Iris pigment epithelial cell (primary cell): ENCODE results near the gene CCR5.
A peak's percentile ranks its signal among the peaks of the same experiment; 100 is the strongest.

Source experiments
- DNase-seq: peaks from one replicate; pipeline ENCODE4 v3.0.0-alpha.2; 2011; ENCODE audit warnings: low read depth

The CCR5 gene

DNA sequence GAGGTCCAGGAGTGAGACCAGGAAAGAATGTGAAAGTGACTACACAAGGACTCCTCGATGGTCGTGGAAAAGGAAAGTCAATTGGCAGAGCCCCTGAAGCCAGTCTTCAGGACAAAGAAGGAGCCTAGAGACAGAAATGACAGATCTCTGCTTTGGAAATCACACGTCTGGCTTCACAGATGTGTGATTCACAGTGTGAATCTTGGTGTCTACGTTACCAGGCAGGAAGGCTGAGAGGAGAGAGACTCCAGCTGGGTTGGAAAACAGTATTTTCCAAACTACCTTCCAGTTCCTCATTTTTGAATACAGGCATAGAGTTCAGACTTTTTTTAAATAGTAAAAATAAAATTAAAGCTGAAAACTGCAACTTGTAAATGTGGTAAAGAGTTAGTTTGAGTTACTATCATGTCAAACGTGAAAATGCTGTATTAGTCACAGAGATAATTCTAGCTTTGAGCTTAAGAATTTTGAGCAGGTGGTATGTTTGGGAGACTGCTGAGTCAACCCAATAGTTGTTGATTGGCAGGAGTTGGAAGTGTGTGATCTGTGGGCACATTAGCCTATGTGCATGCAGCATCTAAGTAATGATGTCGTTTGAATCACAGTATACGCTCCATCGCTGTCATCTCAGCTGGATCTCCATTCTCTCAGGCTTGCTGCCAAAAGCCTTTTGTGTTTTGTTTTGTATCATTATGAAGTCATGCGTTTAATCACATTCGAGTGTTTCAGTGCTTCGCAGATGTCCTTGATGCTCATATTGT is 10.8 kb upstream of the CCR5 start:
- no peak for DNase-seq

DNA sequence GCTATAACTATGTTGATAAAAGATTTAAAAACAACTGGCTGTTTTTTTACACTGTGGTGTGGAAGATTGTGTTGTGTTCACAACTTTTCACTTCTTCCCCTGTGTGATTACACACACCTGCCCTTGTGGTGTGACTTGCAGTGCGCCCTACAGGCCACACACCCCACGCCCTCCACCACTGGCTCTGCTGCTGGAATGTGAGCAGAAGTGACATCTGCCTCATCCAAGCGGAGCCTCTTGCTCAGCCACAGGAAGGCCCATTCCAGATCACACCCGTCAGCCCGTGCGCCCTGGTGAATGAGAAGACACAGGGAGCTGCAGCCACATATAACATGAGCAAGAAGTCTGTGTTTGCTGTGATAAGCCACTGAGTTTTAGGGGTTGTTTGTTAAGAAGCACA is 9.8 kb upstream of the CCR5 start:
- no peak for DNase-seq

GRCh38 chr3:46361408-46362283 is 9.1 kb upstream of the CCR5 start:
- DNase-seq, result no peak

- no peak for DNase-seq
Measured at GRCh38 chr3:46365041-46365440, 5.7 kb upstream of the CCR5 start.

- DNase-seq, result no peak
Measured at GRCh38 chr3:46365737-46366524, 4.8 kb upstream of the CCR5 start.

GRCh38 chr3:46367811-46368210 is 2.9 kb upstream of the CCR5 start:
- DNase-seq, result no peak

DNA sequence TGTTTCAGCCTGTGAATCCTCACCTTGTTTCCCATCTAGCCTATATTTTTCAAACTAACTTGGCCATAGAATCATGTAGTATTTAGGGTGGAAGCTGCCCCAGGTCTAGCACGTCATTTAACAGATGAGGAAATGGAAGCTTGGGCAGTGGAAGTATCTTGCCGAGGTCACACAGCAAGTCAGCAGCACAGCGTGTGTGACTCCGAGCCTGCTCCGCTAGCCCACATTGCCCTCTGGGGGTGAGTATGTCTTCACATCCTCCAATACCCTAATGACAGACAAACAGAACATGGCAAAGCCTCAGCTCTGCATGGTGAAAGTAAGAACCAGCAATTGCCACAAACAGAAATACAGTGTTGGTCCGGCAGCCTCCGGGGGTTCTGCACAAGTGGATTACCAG is 2.2 kb upstream of the CCR5 start:
- no peak for DNase-seq

DNA sequence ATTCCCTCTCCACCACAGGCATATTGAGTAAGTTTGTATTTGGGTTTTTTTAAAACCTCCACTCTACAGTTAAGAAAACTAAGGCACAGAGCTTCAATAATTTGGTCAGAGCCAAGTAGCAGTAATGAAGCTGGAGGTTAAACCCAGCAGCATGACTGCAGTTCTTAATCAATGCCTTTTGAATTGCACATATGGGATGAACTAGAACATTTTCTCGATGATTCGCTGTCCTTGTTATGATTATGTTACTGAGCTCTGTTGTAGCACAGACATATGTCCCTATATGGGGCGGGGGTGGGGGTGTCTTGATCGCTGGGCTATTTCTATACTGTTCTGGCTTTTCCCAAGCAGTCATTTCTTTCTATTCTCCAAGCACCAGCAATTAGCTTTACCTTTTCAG is 1.6 kb upstream of the CCR5 start:
- no peak for DNase-seq

DNA sequence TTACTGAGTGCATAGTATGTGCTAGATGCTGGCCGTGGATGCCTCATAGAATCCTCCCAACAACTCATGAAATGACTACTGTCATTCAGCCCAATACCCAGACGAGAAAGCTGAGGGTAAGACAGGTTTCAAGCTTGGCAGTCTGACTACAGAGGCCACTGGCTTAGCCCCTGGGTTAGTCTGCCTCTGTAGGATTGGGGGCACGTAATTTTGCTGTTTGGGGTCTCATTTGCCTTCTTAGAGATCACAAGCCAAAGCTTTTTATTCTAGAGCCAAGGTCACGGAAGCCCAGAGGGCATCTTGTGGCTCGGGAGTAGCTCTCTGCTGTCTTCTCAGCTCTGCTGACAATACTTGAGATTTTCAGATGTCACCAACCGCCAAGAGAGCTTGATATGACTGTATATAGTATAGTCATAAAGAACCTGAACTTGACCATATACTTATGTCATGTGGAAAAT is 1.0 kb upstream of the CCR5 start:
- no peak for DNase-seq

DNA sequence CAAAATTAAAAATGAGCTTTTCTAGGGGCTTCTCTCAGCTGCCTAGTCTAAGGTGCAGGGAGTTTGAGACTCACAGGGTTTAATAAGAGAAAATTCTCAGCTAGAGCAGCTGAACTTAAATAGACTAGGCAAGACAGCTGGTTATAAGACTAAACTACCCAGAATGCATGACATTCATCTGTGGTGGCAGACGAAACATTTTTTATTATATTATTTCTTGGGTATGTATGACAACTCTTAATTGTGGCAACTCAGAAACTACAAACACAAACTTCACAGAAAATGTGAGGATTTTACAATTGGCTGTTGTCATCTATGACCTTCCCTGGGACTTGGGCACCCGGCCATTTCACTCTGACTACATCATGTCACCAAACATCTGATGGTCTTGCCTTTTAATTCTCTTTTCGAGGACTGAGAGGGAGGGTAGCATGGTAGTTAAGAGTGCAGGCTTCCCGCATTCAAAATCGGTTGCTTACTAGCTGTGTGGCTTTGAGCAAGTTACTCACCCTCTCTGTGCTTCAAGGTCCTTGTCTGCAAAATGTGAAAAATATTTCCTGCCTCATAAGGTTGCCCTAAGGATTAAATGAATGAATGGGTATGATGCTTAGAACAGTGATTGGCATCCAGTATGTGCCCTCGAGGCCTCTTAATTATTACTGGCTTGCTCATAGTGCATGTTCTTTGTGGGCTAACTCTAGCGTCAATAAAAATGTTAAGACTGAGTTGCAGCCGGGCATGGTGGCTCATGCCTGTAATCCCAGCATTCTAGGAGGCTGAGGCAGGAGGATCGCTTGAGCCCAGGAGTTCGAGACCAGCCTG is 984 bp downstream of the CCR5 start:
- DNase-seq, result no peak

- peak; percentile 42 for DNase-seq
Measured at GRCh38 chr3:46372492-46373359, 2.0 kb downstream of the CCR5 start.

DNA sequence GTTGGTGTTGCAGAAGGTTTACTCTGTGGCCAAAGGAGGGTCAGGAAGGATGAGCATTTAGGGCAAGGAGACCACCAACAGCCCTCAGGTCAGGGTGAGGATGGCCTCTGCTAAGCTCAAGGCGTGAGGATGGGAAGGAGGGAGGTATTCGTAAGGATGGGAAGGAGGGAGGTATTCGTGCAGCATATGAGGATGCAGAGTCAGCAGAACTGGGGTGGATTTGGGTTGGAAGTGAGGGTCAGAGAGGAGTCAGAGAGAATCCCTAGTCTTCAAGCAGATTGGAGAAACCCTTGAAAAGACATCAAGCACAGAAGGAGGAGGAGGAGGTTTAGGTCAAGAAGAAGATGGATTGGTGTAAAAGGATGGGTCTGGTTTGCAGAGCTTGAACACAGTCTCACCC is 4.0 kb downstream of the CCR5 start:
- no peak for DNase-seq

DNA sequence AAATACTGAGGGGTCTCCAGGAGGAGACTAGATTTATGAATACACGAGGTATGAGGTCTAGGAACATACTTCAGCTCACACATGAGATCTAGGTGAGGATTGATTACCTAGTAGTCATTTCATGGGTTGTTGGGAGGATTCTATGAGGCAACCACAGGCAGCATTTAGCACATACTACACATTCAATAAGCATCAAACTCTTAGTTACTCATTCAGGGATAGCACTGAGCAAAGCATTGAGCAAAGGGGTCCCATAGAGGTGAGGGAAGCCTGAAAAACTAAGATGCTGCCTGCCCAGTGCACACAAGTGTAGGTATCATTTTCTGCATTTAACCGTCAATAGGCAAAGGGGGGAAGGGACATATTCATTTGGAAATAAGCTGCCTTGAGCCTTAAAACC is 4.5 kb downstream of the CCR5 start:
- DNase-seq, result no peak

DNA sequence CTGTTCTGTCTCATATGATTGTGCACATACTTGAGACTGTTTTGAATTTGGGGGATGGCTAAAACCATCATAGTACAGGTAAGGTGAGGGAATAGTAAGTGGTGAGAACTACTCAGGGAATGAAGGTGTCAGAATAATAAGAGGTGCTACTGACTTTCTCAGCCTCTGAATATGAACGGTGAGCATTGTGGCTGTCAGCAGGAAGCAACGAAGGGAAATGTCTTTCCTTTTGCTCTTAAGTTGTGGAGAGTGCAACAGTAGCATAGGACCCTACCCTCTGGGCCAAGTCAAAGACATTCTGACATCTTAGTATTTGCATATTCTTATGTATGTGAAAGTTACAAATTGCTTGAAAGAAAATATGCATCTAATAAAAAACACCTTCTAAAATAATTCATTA is 5.1 kb downstream of the CCR5 start:
- DNase-seq, result no peak

GRCh38 chr3:46378426-46378942 is 7.7 kb downstream of the CCR5 start:
- DNase-seq, result peak; percentile 59

GRCh38 chr3:46380471-46381221 is 9.9 kb downstream of the CCR5 start:
- DNase-seq, result no peak

DNA sequence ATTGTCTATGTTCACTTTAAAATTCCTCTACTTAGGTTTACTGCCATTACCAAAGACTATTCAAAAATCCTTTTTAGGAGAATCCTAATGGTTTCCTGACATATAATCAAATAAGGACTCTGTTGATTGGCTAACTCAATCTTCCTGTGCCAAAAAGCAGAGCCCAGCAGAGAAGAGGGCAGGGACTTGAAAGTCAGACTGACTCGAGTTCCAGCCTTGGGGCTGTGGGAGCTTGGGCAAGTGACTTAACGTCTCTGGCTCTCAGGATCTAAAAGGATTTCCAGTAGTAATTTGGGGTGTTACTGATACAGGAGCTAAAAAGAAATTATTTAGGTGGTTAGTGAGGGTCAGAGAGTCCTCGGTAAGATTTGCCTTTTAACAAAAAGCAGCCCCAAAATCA is 10.9 kb downstream of the CCR5 start:
- no peak for DNase-seq

- DNase-seq, result no peak
Measured at GRCh38 chr3:46383211-46383950, 12.6 kb downstream of the CCR5 start.

GRCh38 chr3:46383951-46384330 is 13.2 kb downstream of the CCR5 start:
- no peak for DNase-seq
